Tibial nerve (tissue), 4 donors: ENCODE results near the gene HMGB2. TPM values are rescaled to one million over a fixed set of nuclear protein-coding genes. Genes with fewer than 3 reads are reported as not detected.
A peak's percentile ranks its signal among the peaks of the same experiment; 100 is the strongest.

Experiments
- DNase-seq, 2 donors: peaks; one replicate each; pipeline ENCODE4 v3.0.0-alpha.2; 2019; ENCODE audit warnings: low spot score in 2 of 2
- H3K27ac ChIP-seq, 4 donors: fragments of 200-600 bp; sonication (generic) in 3 of 4; one replicate each; pipeline ENCODE4 v1.5.1; 2017 to 2019; ENCODE audit warnings: mild to moderate bottlenecking in 1 of 4
- H3K27me3 ChIP-seq, 2 donors: fragments of 200-600 bp; sonication (generic) in 1 of 2; one replicate each; pipeline versions ENCODE4 v1.5.1 to v1.6.0; 2017 to 2019
- H3K36me3 ChIP-seq, 3 donors: fragments of 200-600 bp; sonication (generic); one replicate each; pipeline ENCODE4 v1.5.1; 2018 to 2019
- H3K4me1 ChIP-seq, 4 donors: fragments of 200-600 bp; sonication (generic) in 3 of 4; one replicate each; pipeline ENCODE4 v1.5.1; 2017 to 2019
- H3K4me3 ChIP-seq, 4 donors: fragments of 200-600 bp; sonication (generic) in 3 of 4; one replicate each; pipeline ENCODE4 v1.5.1; 2017 to 2019; ENCODE audit warnings: mild to moderate bottlenecking in 1 of 4, moderate library complexity in 1 of 4
- H3K9me3 ChIP-seq, 4 donors: fragments of 200-600 bp; sonication (generic) in 3 of 4; one replicate each; pipeline ENCODE4 v1.5.1; 2017 to 2019
- CTCF ChIP-seq, 5 experiments: fragments of 200-600 bp in 3 of 5; fragments of 450-650 bp in 2 of 5; sonication (generic) in 3 of 5; IDR thresholded peaks; one replicate each; pipeline ENCODE4 v1.5.1; 2016 to 2019; ENCODE audit warnings: antibody characterized with exemption in 5 of 5, mild to moderate bottlenecking in 3 of 5, moderate library complexity in 2 of 5
- EP300 ChIP-seq, 2 donors: sonication (generic); formaldehyde crosslinking; IDR thresholded peaks; one replicate each; pipeline ENCODE4 v1.6.1; 2017; ENCODE audit warnings: antibody characterized with exemption in 2 of 2, mild to moderate bottlenecking in 1 of 2
- POLR2A ChIP-seq, 2 donors: fragments of 450-650 bp; IDR thresholded peaks; one replicate each; pipeline ENCODE4 v1.6.1; 2017; ENCODE audit warnings: antibody characterized with exemption in 2 of 2, mild to moderate bottlenecking in 2 of 2, moderate library complexity in 2 of 2
- WGBS, 2 donors: methylation state at CpG; one replicate each; pipeline ENCODE4 v1.1.5; 2018; 5-methylcytosine and 5-hydroxymethylcytosine counted together
- total RNA-seq, 4 donors: library from RNA; depleted of rRNA; stranded (reverse); fragments of >200 nt; gene quantifications; one replicate each; pipeline ENCODE4 v1.1.0, GENCODE V29; 2016

The HMGB2 gene
- total RNA-seq, 4 donors from 2014 or later, result 63.3 to 83.4 (median 72.4) TPM

GRCh38 chr4:173325007-173325736, 9.0 kb downstream of the HMGB2 start:
- TF ChIP-seq CTCF (IDR thresholded peaks at IDR 0.05), result no peak
- no peak for TF ChIP-seq POLR2A (IDR thresholded peaks at IDR 0.05)
- no peak for TF ChIP-seq EP300 (IDR thresholded peaks at IDR 0.05)
- peaks cover 0 to 67% (median 0%) of the 10 kb centered on the region in 3 donors for H3K36me3 ChIP-seq
- H3K4me3 ChIP-seq, result no peak overlapping the region
- no peak for DNase-seq
- H3K27me3 ChIP-seq, result no peaks in the 10 kb centered on the region
- H3K4me1 ChIP-seq, result peaks cover 0 to under 1% (median 0%) of the 10 kb centered on the region in 4 donors
- H3K9me3 ChIP-seq, result no peaks in the 10 kb centered on the region
- H3K27ac ChIP-seq, result no peak overlapping the region
- 91 to 95% methylated on average over 5 of the region's 5 CpGs for WGBS, 2 donors

GRCh38 chr4:173319696-173320095, 14.5 kb downstream of the HMGB2 start:
- no peaks in the 10 kb centered on the region for H3K9me3 ChIP-seq
- H3K36me3 ChIP-seq, result peaks cover 0 to 42% (median 0%) of the 10 kb centered on the region in 3 donors
- H3K27me3 ChIP-seq, result no peaks in the 10 kb centered on the region
- TF ChIP-seq CTCF (IDR thresholded peaks at IDR 0.05), result no peak
- no peak for TF ChIP-seq EP300 (IDR thresholded peaks at IDR 0.05)
- no peak for TF ChIP-seq POLR2A (IDR thresholded peaks at IDR 0.05)
- H3K4me3 ChIP-seq, result no peak overlapping the region
- WGBS, 2 donors, result 79 to 82% methylated on average over 2 of the region's 2 CpGs
- no peak overlapping the region for H3K27ac ChIP-seq
- H3K4me1 ChIP-seq, result peaks cover 0 to 4% (median 0%) of the 10 kb centered on the region in 4 donors
- no peak for DNase-seq

- no peak for DNase-seq
- Histone ChIP-seq H3K4me3 (no peak overlapping the region), H3K9me3 (no peaks in the 10 kb centered on the region), H3K4me1 (peaks cover 0 to 4% (median 0%) of the 10 kb centered on the region in 4 donors), H3K27me3 (no peaks in the 10 kb centered on the region), H3K36me3 (peaks cover 0 to 52% (median 0%) of the 10 kb centered on the region in 3 donors), H3K27ac (peak overlapping the region in 1 of 4 donors; percentile 19)
- 7 to 8% methylated on average over 3 of the region's 3 CpGs for WGBS, 2 donors
- TF ChIP-seq CTCF (IDR thresholded peaks at IDR 0.05), result peak; percentile 20 to 50 (median 41)
- no peak for TF ChIP-seq EP300 (IDR thresholded peaks at IDR 0.05)
- no peak for TF ChIP-seq POLR2A (IDR thresholded peaks at IDR 0.05)
These were observed 15.4 kb downstream of the HMGB2 start for GRCh38 chr4:173318648-173319211.

- no peak for DNase-seq
- Histone ChIP-seq H3K4me1 (peaks cover 0 to 4% (median 0%) of the 10 kb centered on the region in 4 donors), H3K27ac (no peak overlapping the region), H3K9me3 (no peaks in the 10 kb centered on the region), H3K4me3 (no peak overlapping the region), H3K27me3 (no peaks in the 10 kb centered on the region), H3K36me3 (peaks cover 0 to 55% (median 0%) of the 10 kb centered on the region in 3 donors)
- TF ChIP-seq CTCF (IDR thresholded peaks at IDR 0.05) (no peak), EP300 (IDR thresholded peaks at IDR 0.05) (no peak), POLR2A (IDR thresholded peaks at IDR 0.05) (no peak)
These were observed 15.9 kb downstream of the HMGB2 start for GRCh38 chr4:173318240-173318639.

- no peak for TF ChIP-seq CTCF (IDR thresholded peaks at IDR 0.05)
- TF ChIP-seq EP300 (IDR thresholded peaks at IDR 0.05), result no peak
- no peak for TF ChIP-seq POLR2A (IDR thresholded peaks at IDR 0.05)
- Histone ChIP-seq H3K9me3 (no peaks in the 10 kb centered on the region), H3K27ac (no peak overlapping the region), H3K4me3 (no peak overlapping the region), H3K36me3 (peaks cover 0 to 54% (median 0%) of the 10 kb centered on the region in 3 donors), H3K4me1 (peaks cover 0 to 4% (median 0%) of the 10 kb centered on the region in 4 donors), H3K27me3 (no peaks in the 10 kb centered on the region)
- 76 to 77% methylated on average over 3 of the region's 3 CpGs for WGBS, 2 donors
- DNase-seq, result no peak
These were observed 17.2 kb downstream of the HMGB2 start for GRCh38 chr4:173317004-173317403.
